Liver (tissue), 9 donors: ENCODE measurements around the gene NISCH. TPM values are rescaled to one million over a fixed set of nuclear protein-coding genes. Genes with fewer than 3 reads are reported as not detected.

Experiments
- DNase-seq: peaks from one replicate; pipeline ENCODE4 v3.0.0-alpha.2; 2017; ENCODE audit warnings: low spot score
- H3K27ac ChIP-seq, 2 donors: one replicate each; pipeline ENCODE4 v1.7.0; 2013; ENCODE audit warnings: inconsistent platforms in 2 of 2, low read length in 2 of 2, control low read depth in 1 of 2, low read depth in 1 of 2, mild to moderate bottlenecking in 1 of 2
- H3K27me3 ChIP-seq, 4 donors: one replicate each; pipeline versions ENCODE4 v1.6.1 to v1.7.0; 2013; ENCODE audit warnings: low read length in 3 of 4, inconsistent platforms in 1 of 4, mild to moderate bottlenecking in 1 of 4, moderate library complexity in 1 of 4; ENCODE audit not compliant: control insufficient read depth in 4 of 4, insufficient read depth in 4 of 4
- H3K36me3 ChIP-seq, 4 donors: one replicate each; pipeline versions ENCODE4 v1.6.1 to v1.7.0; 2013; ENCODE audit warnings: low read length in 3 of 4, mild to moderate bottlenecking in 3 of 4, low read depth in 1 of 4, moderate library complexity in 1 of 4; ENCODE audit not compliant: control insufficient read depth in 4 of 4, insufficient read depth in 3 of 4
- H3K4me1 ChIP-seq, 4 donors: one replicate each; pipeline versions ENCODE4 v1.6.1 to v1.7.0; 2013; ENCODE audit warnings: low read length in 3 of 4, mild to moderate bottlenecking in 3 of 4, moderate library complexity in 1 of 4; ENCODE audit not compliant: control insufficient read depth in 4 of 4, insufficient read depth in 4 of 4
- H3K4me3 ChIP-seq, 3 donors: one replicate each; pipeline versions ENCODE4 v1.6.1 to v1.7.0; 2013; ENCODE audit warnings: low read length in 3 of 3, control low read depth in 1 of 3, low read depth in 1 of 3, mild to moderate bottlenecking in 1 of 3
- H3K9ac ChIP-seq, 2 donors: one replicate each; pipeline ENCODE4 v1.7.0; 2013; ENCODE audit warnings: low read length in 2 of 2, mild to moderate bottlenecking in 2 of 2, moderate library complexity in 2 of 2, control low read depth in 1 of 2, low read depth in 1 of 2
- H3K9me3 ChIP-seq, 4 donors: one replicate each; pipeline versions ENCODE4 v1.6.1 to v1.7.0; 2013; ENCODE audit warnings: low read length in 3 of 4; ENCODE audit not compliant: control insufficient read depth in 4 of 4
- EGR1 ChIP-seq, 2 donors: IDR thresholded peaks; 2 replicates each; pipeline ENCODE4 v1.6.1; 2016 to 2018; ENCODE audit warnings: antibody characterized with exemption in 2 of 2, low read depth in 2 of 2
- FOXA1 ChIP-seq: IDR thresholded peaks from 2 replicates; pipeline ENCODE4 v1.6.1; 2016; ENCODE audit warnings: antibody characterized with exemption
- GABPA ChIP-seq, 2 donors: IDR thresholded peaks in 1 of 2; conservative IDR thresholded peaks in 1 of 2; 2 replicates each; pipeline ENCODE4 v1.6.1; 2016; ENCODE audit warnings: antibody characterized with exemption in 2 of 2, mild to moderate bottlenecking in 1 of 2, moderate library complexity in 1 of 2
- HNF4A ChIP-seq, 2 donors: conservative IDR thresholded peaks; 2 replicates each; pipeline ENCODE4 v1.6.1; 2016; ENCODE audit warnings: antibody characterized with exemption in 2 of 2, mild to moderate bottlenecking in 2 of 2
- HNF4G ChIP-seq: IDR thresholded peaks from 2 replicates; pipeline ENCODE4 v1.6.1; 2016; ENCODE audit warnings: antibody characterized with exemption
- JUND ChIP-seq, 2 donors: IDR thresholded peaks; 2 replicates each; pipeline ENCODE4 v1.6.1; 2016; ENCODE audit warnings: antibody characterized with exemption in 2 of 2
- NR2F2 ChIP-seq: IDR thresholded peaks from 2 replicates; pipeline ENCODE4 v1.6.1; 2016; ENCODE audit warnings: antibody characterized with exemption
- RAD21 ChIP-seq, 2 donors: IDR thresholded peaks; 2 replicates each; pipeline ENCODE4 v1.6.1; 2016; ENCODE audit warnings: antibody characterized with exemption in 2 of 2, mild to moderate bottlenecking in 2 of 2
- RXRA ChIP-seq, 2 donors: IDR thresholded peaks; 2 replicates each; pipeline ENCODE4 v1.6.1; 2017 to 2018; ENCODE audit warnings: antibody characterized with exemption in 2 of 2, mild to moderate bottlenecking in 1 of 2
- SP1 ChIP-seq: IDR thresholded peaks from 2 replicates; pipeline ENCODE4 v1.6.1; 2018; ENCODE audit warnings: antibody characterized with exemption, mild to moderate bottlenecking
- TAF1 ChIP-seq: conservative IDR thresholded peaks from 2 replicates; pipeline ENCODE4 v1.6.1; 2016; ENCODE audit warnings: antibody characterized with exemption, mild to moderate bottlenecking
- YY1 ChIP-seq: IDR thresholded peaks from 2 replicates; pipeline ENCODE4 v1.6.1; 2016; ENCODE audit warnings: antibody characterized with exemption, mild to moderate bottlenecking
- ZBTB33 ChIP-seq: IDR thresholded peaks from 2 replicates; pipeline ENCODE4 v1.6.1; 2016; ENCODE audit warnings: antibody characterized with exemption
- WGBS: extraction: QIAGEN DNeasy Blood & Tissue Kit; methylation state at CpG from one replicate; pipeline ENCODE4 v1.1.7; 2013; 5-methylcytosine and 5-hydroxymethylcytosine counted together
- polyA plus RNA-seq, 2 donors: library from polyadenylated mRNA; stranded (reverse) in 1 of 2; unstranded in 1 of 2; fragments of 200-250 nt in 1 of 2; fragments of >200 nt in 1 of 2; fragmentation: Nextera tagmentation in 1 of 2; extraction: Ambion mirVana in 1 of 2; gene quantifications; one replicate each; pipeline versions ENCODE4 v1.2.1 to v1.2.3, GENCODE V29; 2013 to 2015
- total RNA-seq, 2 donors: library from RNA; depleted of rRNA; stranded (reverse); fragments of >200 nt; gene quantifications; one replicate each; pipeline ENCODE4 v1.2.3, GENCODE V29; 2014
- TF ChIP-seq, protein P1 (sequence below): IDR thresholded peaks from 2 replicates; pipeline ENCODE4 v1.6.1; 2016; ENCODE audit warnings: antibody characterized with exemption
- donor health status: healthy.
- donor health status: healthy.
- donor health status: healthy.
- donor health status: healthy.
- donor health status: healthy.

Gene NISCH
- total RNA-seq (10 to 100 TPM; 18.5 to 39.8 TPM), polyA plus RNA-seq (10 to 100 TPM; 10.8 to 16.7 TPM)

DNA sequence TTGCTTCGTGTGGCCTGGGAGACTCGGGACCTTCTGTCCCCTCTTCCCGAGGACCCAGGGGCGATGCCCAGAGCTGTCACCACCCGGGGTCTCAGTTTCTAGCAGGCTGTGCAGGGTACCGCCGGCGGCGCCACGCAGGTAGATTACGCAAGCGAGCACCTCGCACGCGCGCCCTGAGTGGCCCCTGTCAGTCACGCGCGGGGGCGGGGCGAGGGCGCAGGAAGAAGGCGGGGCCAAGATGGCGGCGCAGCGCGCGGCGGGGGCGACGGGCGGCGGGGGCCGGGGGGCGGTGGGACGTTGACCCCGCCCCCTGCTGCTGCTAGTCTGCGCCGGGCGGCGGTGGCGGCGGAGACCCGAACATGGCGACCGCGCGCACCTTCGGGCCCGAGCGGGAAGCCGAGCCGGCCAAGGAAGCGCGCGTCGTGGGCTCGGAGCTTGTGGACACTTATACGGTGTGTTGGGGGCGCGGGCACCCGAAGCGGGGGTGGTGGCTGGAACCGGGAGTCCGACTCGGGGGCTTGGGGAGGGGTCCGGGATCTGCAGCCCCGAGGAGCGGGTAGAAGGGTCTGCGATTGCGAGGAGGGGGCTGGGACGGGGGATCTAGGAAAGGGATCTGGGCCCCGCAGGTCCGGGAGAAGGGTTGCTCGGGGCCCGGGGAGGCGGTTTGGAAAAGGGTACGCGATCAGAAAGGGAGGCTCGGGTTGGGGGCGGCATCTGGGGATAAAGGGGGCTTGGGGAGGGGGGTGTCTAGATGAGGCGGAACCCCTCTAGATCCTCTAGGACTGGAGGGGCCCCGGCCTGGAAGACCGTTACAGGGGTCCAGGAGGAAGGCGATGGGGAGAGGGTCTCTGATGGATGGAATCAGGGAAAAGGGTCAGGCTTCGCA lies at the start of gene NISCH:
Gene NISCH (plus strand): TSS at position 322 of the 886 bp plus-strand sequence. CDS start 38 bp downstream, at position 360.
- H3K27ac ChIP-seq: peak within 1 kb of the TSS; percentile 86 to 91
- peaks cover 0 to 23% (median 11%) of the 10 kb centered on the region in 4 donors for H3K4me1 ChIP-seq
- 2% methylated on average over 86 of the region's 86 CpGs for WGBS
- peak within 1 kb of the TSS; percentile 74 to 88 (median 85) for H3K4me3 ChIP-seq
- DNase-seq: peak; percentile 93
- H3K9me3 ChIP-seq: no peaks in the 10 kb centered on the region
- H3K9ac ChIP-seq: peak within 1 kb of the TSS; percentile 92 to 96
- peak in 1 of 2 donors; percentile 75 for TF ChIP-seq EGR1 (IDR thresholded peaks at IDR 0.05; ENCODE audit: low read depth in 2 of 2)
- TF ChIP-seq YY1: peak; percentile 90
- peak in 1 of 2 donors; percentile 26 for TF ChIP-seq HNF4A (conservative IDR thresholded peaks at IDR 0.05)
- no peak for TF ChIP-seq GABPA (IDR thresholded peaks at IDR 0.05 in 1 of 2, conservative IDR thresholded peaks at IDR 0.05 in 1 of 2)
- H3K36me3 ChIP-seq: peaks cover 0 to 23% (median 11%) of the 10 kb centered on the region in 4 donors
- H3K27me3 ChIP-seq: no peaks in the 10 kb centered on the region

GRCh38 chr3:52406231-52406661 lies 49.2 kb upstream of the NISCH start:
- 95% methylated on average over 11 of the region's 11 CpGs for WGBS
- no peak overlapping the region for H3K9ac ChIP-seq

More at GRCh38 chr3:52406231-52406661, 49.2 kb upstream of the NISCH start:
- no peak overlapping the region for H3K27ac ChIP-seq
- TF ChIP-seq TAF1 (no peak), NR2F2 (no peak), EGR1 (IDR thresholded peaks at IDR 0.05; ENCODE audit: low read depth in 2 of 2) (no peak), HNF4G (no peak), YY1 (no peak), JUND (IDR thresholded peaks at IDR 0.05) (no peak), ZBTB33 (no peak), SP1 (no peak), HNF4A (conservative IDR thresholded peaks at IDR 0.05) (no peak), GABPA (IDR thresholded peaks at IDR 0.05 in 1 of 2, conservative IDR thresholded peaks at IDR 0.05 in 1 of 2) (no peak), RXRA (IDR thresholded peaks at IDR 0.05) (no peak), RAD21 (IDR thresholded peaks at IDR 0.05) (no peak), FOXA1 (no peak)
- TF ChIP-seq, protein P1, sequence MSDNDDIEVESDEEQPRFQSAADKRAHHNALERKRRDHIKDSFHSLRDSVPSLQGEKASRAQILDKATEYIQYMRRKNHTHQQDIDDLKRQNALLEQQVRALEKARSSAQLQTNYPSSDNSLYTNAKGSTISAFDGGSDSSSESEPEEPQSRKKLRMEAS: no peak
- H3K27me3 ChIP-seq: no peaks in the 10 kb centered on the region
- peaks cover 0 to 24% (median 18%) of the 10 kb centered on the region in 4 donors for H3K4me1 ChIP-seq
- no peaks in the 10 kb centered on the region for H3K9me3 ChIP-seq
- DNase-seq: no peak
- H3K36me3 ChIP-seq: peaks cover 15 to 66% (median 48%) of the 10 kb centered on the region in 4 donors
- no peak overlapping the region for H3K4me3 ChIP-seq
